HG02840 (cell line): ENCODE measurements around the gene FBLN7.

ENCODE experiments used
- ATAC-seq: cut with Tn5 transposase; IDR thresholded peaks from one replicate; pipeline ENCODE4 v1.9.1; 2021; ENCODE audit warnings: mild to moderate bottlenecking, moderate library complexity, moderate number of reproducible peaks; ENCODE audit not compliant: unreplicated experiment, low FRiP score

FBLN7 gene

DNA sequence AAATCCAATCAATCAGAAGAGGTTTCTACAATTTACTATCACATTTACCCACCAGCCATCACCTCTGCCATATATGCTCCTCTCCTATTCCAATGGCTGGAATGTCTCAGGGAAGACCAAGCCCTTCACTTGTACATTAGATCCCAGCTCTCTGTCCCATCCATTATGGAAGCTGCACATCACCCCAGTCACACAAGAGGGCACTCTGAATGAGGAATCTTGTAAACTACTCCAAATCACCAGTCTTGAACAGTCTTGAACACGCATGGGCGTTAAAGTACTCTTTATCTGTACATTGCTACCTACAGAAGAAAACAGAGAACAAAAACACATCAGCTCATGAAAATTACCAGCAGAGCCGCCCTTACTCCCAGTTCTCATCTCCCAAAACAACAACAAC, 78.0 kb downstream of the FBLN7 start:
- ATAC-seq = no peak

DNA sequence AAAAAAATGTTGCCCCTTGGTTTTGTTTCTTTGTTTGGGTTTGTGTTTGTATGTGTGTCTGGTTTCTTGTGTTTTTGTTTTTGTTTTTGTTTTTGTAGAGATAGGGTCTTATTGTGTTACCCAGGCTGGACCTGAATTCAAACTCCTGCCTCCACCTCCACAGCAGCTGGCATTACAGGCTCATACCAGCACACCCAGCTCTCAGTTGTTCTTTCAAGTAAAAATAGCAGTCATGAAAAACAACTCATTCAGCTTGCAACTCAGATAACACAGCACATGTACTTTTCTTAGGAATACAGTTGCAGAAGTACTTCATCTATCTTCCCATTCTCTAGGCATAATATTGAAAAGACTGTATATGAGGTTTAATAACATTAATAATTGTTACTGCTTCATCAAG, 79.7 kb downstream of the FBLN7 start:
- no peak for ATAC-seq

DNA sequence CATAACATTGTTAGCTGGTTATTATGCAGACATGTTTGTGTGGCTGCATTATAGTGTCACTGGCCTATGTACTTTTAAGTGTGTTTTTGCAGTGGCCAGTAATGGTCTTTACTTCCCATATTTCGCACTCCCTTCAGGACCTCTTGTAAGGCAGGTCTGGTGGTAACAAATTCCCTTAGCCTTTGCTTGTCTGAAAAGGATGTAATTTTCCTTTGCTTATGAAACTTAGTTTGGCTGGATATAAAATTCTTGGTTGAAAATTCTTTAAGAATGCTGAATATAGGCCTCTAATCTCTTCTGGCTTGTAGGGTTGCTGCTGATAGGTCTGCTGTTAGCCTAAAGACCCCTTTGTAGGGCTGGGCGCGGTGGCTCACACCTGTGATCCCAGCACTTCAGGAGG, 82.0 kb downstream of the FBLN7 start:
- no peak for ATAC-seq

DNA sequence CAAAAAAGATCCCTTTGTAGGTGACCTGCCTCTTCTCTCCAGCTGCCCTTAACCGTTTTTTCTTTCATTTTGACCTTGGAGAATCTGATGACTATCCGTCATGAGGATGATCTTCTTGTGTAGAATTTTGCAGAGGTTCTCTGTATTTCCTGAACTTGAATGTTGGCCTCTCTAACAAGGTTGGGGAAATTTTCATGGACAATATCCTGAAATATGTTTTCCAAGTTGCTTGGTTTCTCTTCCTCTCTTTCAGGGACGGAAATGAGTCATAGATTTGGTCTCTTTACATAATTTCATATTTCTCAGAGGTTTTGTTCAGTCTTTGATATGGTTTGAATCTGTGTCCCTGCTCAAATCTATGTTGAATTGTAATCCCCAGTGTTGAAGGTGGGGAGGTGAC, 82.6 kb downstream of the FBLN7 start:
- no peak for ATAC-seq

DNA sequence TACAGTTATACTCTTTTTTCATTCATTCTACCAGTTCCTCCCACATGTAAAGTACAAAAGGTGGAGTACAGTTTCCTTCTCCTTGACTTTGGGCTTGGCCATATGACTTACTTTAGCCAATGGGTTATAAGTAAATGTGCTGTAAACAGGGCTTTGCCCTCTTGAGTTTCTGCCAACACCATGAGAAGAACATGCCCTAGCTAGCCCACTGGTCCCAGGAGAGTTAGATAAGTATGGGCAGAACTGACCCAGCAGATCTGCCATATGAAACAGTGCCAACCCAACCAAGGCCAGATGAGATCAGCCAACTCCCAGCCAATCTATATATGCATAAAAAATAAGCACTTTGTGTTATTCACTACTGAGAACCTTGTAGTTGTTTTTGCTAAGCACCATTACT, 91.2 kb downstream of the FBLN7 start:
- no peak for ATAC-seq

DNA sequence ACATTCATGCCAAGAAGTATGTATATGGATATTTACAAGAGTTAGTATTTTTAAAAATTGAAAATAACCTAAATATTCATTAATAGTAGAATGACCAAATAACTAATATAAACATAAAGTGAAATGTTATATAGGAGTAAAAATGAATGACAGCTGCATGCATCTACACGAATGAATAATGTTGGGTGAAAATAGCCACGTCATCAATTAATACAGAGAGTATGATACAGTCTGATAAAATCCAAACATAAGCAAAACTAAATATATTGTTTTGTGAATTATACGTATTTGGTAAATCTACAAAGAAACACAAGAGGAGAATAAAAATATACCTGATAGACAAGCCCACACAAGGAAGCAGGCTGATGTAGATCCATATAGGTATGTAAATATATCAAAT, 92.2 kb downstream of the FBLN7 start:
- ATAC-seq = no peak
